NCI-H1417 treated with DMSO at 0.1 percent for 48 hours (cell line): ENCODE measurements around the gene PLCB4.
"Not testable (repeated sequence)": the region's sequence is repeated elsewhere in the genome, so short reads cannot be mapped to it uniquely, and the experiment has no call there.

Experiments
- DNase-seq: peaks from one replicate; lab custom pipeline; 2025; lab: John Stamatoyannopoulos, UW

PLCB4 gene

DNA sequence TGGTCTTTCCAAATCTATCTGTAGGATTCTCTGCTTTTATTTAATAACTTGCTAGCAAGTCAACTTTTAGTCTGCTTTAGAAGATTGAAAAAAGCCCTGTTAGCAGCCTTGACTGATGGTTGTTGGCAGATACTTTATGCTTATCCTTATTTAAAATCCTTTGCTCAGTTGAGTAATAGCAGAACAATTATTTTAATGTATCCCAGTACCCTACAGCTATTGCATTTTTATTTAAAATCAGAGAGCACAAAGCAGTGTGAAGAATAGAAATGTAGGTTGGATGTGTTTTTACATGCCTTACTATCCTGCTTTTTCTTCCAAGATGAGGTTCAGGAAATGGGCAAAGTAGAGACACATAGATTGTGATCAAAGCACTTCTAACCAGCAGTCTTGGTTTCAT lies 298.4 kb downstream of the PLCB4 start:
- DNase-seq, result no peak

DNA sequence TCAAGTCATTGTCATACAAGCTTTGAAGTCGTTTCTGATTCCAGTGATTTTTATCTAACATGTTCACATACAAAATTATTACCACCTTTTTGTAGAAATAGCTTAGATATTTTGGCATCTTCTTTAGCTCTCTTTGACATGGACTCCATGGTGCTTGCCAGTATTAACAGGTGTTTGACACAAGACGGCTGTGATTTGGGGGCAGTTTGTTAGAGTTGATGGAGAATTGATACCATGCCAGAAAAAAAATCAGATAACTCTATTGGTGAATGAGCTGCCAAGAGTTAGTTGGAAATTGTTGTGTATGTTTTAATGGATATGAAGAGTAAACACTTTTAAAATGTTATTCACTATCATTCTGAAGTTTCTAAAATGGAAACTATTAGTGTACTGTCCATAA lies 298.9 kb downstream of the PLCB4 start:
- no peak for DNase-seq

DNA sequence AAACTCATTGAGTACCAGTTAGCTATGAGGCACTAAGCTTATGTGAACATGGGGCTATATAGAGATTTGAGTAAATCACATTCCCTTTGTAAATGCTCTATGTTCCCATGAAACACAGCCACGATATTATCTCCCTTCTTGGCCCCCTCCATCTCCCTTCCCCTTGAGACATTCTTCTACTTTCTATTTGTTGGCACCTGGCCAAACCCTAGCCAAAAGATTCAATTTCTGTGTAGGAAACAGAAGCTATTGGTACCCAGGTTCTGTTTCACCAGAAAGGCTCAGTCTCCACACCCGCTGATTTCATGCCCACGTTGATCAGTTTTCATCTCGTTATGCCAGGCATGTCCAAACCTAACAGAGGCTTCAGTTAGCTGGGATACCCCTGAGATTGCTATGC lies 300.0 kb downstream of the PLCB4 start:
- DNase-seq, result no peak

GRCh38 chr20:9369557-9369956 lies 300.7 kb downstream of the PLCB4 start:
- no peak for DNase-seq

DNA sequence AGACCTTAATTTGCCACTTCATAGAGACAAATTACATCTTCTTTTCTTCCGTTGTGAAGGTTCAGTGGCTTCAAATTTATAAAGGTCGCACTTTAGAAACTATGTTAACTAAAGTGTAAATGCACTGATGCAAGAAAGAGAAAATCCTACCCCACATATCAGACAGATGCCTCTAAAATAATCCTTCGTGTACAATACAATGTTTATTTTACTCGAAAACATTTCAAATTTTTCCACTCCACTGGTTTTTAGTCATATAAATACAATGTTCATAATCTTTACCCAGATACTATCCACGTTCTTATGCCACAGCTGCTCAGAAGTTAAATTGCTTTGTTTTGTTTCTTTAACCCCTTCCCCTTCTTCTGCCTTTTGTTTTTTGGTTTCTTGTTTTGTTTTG lies 305.2 kb downstream of the PLCB4 start:
- DNase-seq, result no peak

GRCh38 chr20:9374480-9374879 lies 305.6 kb downstream of the PLCB4 start:
- no peak for DNase-seq

GRCh38 chr20:9375221-9375681 lies 306.4 kb downstream of the PLCB4 start:
- no peak for DNase-seq

DNA sequence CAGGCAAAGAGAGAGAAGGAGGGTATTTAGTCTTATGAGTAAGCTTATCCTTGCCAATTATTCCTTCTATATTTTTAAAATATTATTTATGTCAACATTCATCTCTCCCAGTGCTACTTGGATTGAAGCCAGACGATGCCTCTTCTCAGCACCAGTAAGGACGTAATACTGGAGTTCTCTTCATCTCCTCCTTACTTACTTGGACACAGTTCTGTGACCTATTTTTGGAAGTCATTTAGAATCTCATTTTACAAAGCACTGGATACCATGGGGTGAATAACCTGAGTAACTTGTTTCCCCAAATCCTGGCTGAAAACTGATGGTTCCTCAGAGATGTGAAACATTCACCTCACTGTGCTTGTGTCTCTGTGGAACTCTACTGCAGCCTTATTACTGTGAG lies 308.1 kb downstream of the PLCB4 start:
- DNase-seq, result no peak

DNA sequence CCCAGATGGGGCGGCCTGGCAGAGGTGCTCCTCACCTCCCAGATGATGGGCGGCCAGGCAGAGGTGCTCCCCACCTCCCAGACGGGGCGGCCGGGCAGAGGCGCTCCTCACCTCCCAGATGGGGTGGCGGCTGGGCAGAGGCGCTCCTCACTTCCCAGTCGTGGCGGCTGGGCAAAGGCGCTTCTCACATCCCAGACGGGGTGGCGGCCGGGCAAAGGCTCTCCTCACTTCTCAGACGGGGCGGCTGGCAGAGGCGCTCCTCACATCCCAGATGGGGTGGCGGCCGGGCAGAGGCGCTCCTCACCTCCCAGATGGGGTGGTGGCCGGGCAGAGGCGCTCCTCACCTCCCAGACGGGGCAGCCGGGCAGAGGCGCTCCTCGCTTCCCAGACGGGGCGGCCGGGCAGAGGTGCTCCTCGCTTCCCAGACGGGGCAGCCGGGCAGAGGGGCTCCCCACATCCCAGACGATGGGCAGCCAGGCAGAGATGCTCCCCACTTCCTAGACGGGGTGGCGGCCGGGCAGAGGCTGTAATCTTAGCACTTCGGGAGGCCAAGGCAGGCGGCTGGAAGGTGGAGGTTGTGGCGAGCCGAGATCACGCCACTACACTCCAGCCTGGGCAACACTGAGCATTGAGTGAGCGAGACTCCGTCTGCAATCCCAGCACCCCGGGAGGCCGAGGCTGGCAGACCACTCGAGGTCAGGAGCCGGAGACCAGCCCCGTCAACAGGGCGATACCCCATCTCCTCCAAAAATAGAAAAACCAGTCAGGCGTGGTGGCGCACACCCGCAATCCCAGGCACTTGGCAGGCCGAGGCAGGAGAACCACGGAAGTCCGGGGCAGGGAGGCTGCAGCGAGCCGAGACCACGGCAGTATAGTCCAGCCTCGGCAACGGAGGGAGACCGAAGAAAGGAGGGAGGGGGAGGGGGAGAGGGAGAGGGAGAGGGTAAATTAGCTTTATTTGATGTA lies 316.7 kb downstream of the PLCB4 start:
- DNase-seq, result not testable (repeated sequence)

DNA sequence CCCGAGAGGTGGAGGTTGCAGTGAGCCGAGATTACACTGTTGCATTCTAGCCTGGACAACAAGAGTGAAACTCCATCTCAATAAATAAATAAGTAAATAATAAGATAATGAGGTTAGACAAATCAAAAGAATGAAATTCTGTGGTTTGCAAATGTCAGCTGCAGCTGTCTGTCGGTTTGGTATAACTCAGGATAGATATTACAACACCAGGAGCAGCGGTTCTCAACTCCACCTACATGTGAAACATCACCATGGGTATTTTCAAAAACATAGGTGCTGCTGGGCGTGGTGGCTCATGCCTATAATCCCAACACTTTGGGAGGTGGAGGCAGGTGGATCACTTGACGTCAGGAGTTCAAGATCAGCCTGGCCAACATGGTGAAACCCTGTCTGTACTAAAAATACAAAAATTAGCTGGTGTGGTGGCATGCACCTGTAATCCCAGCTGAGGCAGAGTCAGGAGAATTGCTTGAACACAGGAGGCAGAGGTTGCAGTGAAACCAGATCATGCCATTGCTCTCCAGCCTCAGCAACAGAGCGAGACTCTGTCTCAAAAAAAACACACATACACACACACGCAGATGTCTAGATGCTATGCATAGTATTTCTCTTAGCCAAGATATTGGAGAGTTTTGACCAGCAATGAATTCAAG lies 319.4 kb downstream of the PLCB4 start:
- no peak for DNase-seq

GRCh38 chr20:9388813-9389161 lies 319.9 kb downstream of the PLCB4 start:
- DNase-seq, result no peak

GRCh38 chr20:9389346-9389745 lies 320.5 kb downstream of the PLCB4 start:
- DNase-seq, result no peak

DNA sequence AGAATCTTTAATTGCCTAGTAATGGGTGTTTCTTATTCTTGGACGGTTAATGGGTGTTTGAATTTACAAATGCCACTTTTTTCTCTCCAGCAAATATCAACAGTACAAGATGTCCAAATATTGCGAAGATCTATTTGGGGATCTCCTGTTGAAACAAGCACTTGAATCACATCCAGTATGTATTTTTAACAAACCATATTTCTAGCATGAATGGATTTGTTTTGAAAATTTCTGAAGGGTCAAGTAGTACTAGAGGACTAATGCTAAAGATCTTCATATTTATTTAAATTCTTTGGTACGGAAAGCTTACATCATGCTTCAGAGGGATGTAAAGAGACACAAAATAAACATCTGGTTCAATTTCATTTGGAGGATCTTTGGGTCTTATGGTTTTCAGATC lies 321.6 kb downstream of the PLCB4 start:
- no peak for DNase-seq

- DNase-seq, result no peak
These were observed 324.3 kb downstream of the PLCB4 start for GRCh38 chr20:9392892-9393857.

- DNase-seq, result no peak
These were observed 327.1 kb downstream of the PLCB4 start for GRCh38 chr20:9395971-9396370.

- DNase-seq, result no peak
These were observed 329.0 kb downstream of the PLCB4 start for GRCh38 chr20:9397928-9398327.

- no peak for DNase-seq
These were observed 330.0 kb downstream of the PLCB4 start for GRCh38 chr20:9398882-9399281.

DNA sequence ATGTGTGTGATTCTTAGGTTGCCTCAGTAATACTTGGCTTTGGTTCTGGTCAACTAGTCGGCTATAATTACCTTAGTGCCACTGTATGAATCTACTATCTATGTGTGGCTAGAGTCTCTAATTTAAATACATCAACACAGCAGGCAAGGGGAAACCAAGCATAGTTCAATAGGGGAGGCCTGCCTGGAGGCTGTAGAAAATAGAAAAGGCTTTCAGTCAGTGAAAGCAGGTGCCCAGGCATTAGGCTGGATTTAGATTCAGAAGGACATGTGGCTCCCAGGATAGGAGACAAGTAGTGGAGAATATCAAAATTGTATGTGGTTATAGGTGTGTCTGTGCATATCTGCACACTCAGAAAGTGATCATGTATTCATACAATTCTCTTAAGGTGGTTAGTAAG lies 330.4 kb downstream of the PLCB4 start:
- DNase-seq, result no peak

- DNase-seq, result no peak
These were observed 331.5 kb downstream of the PLCB4 start for GRCh38 chr20:9400171-9401025.

DNA sequence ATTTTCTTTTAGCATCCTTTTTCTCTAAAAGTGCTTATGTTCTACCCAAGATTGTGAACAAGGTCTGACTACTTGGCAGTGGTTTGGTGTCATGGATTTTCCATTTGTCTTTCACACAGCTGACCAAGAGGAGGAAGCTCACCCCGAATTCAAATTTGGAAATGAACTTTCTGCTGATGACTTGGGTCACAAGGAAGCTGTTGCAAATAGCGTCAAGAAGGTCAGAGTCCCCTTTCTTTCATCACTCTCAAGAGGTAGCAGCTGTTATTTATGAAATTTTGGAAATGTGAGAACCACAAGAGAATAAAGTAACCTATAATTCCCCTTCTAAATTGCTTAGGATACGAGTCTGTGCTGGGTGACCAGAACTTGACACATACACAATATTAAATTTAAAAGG lies 332.5 kb downstream of the PLCB4 start:
- DNase-seq, result no peak

GRCh38 chr20:9402141-9402540 lies 333.3 kb downstream of the PLCB4 start:
- DNase-seq, result peak; percentile 66
